Endodermal cell (in vitro differentiated cells): ENCODE data around the gene TMEM87B. TPM values are rescaled to one million over a fixed set of nuclear protein-coding genes. Genes with fewer than 3 reads are reported as not detected.

Source experiments
- DNase-seq: peaks from one replicate; pipeline ENCODE4 v3.0.0-alpha.2; 2017
- H3K27ac ChIP-seq: 2 replicates; pipeline ENCODE4 v1.5.1; 2013; ENCODE audit warnings: mild to moderate bottlenecking, low read depth, low read length, moderate library complexity
- H3K27me3 ChIP-seq: 2 replicates; pipeline ENCODE4 v1.6.1; 2013; ENCODE audit warnings: mild to moderate bottlenecking, low read length, moderate library complexity; ENCODE audit not compliant: insufficient read depth, control insufficient read depth, poor library complexity, severe bottlenecking
- H3K36me3 ChIP-seq: 2 replicates; pipeline ENCODE4 v1.7.0; 2013; ENCODE audit warnings: mild to moderate bottlenecking, low read length, moderate library complexity; ENCODE audit not compliant: control insufficient read depth, insufficient read depth
- H3K4me1 ChIP-seq: one replicate; pipeline ENCODE4 v1.7.0; 2013; ENCODE audit warnings: low read length; ENCODE audit not compliant: control insufficient read depth, insufficient read depth
- H3K4me3 ChIP-seq: 2 replicates; pipeline ENCODE4 v1.5.1; 2013; ENCODE audit warnings: mild to moderate bottlenecking, low read length, moderate library complexity
- H3K9ac ChIP-seq: 2 replicates; pipeline ENCODE4 v1.6.1; 2013; ENCODE audit warnings: mild to moderate bottlenecking, low read length, moderate library complexity; ENCODE audit not compliant: poor library complexity, severe bottlenecking; ENCODE audit errors: extremely low read depth
- H3K9me3 ChIP-seq: 2 replicates; pipeline ENCODE4 v1.6.1; 2013; ENCODE audit warnings: mild to moderate bottlenecking, low read length, moderate library complexity; ENCODE audit not compliant: control insufficient read depth
- H3K27ac Mint-ChIP-seq: 2 replicates; pipeline ENCODE4 v1.8.0; 2020; ENCODE audit warnings: mixed read lengths
- H3K27me3 Mint-ChIP-seq: 2 replicates; pipeline ENCODE4 v1.8.0; 2021; ENCODE audit warnings: mild to moderate bottlenecking, mixed read lengths; ENCODE audit not compliant: insufficient read depth
- H3K36me3 Mint-ChIP-seq: 2 replicates; pipeline ENCODE4 v1.8.0; 2020; ENCODE audit warnings: low read depth, mixed read lengths
- H3K4me1 Mint-ChIP-seq: 2 replicates; pipeline ENCODE4 v1.8.0; 2020; ENCODE audit warnings: mixed read lengths
- H3K4me3 Mint-ChIP-seq: 2 replicates; pipeline ENCODE4 v1.8.0; 2020; ENCODE audit warnings: mild to moderate bottlenecking, moderate library complexity, mixed read lengths
- H3K9me3 Mint-ChIP-seq: 2 replicates; pipeline ENCODE4 v1.8.0; 2020; ENCODE audit warnings: mild to moderate bottlenecking, mixed read lengths
- WGBS, 2 experiments: methylation state at CpG; one replicate each; pipeline versions ENCODE4 v1.1.5 to v1.1.7; 2013; ENCODE audit warnings: missing lambda C conversion rate in 2 of 2, mixed read lengths in 1 of 2; ENCODE audit not compliant: insufficient coverage in 1 of 2, insufficient read length in 1 of 2; 5-methylcytosine and 5-hydroxymethylcytosine counted together
- total RNA-seq, 2 donors: library from RNA; stranded (reverse); fragmentation: NEBNext Ultra II Directional in 1 of 2; extraction: Animal tissue kit (Norgen Biotek cat#: 25700) in 1 of 2; gene quantifications; 2 replicates in 1 of 2; 3 replicates in 1 of 2; pipeline ENCODE4 v1.2.1, GENCODE V29; 2021
- TF ChIP-seq, protein P1 (sequence below): fragments of 200-600 bp; sonication (generic); conservative IDR thresholded peaks from 2 replicates; pipeline ENCODE4 v1.5.0; 2021; ENCODE audit warnings: antibody characterized with exemption, mild to moderate bottlenecking

Gene TMEM87B
- total RNA-seq, 2 donors from 2014 or later: 20.2 to 22.3 TPM

DNA sequence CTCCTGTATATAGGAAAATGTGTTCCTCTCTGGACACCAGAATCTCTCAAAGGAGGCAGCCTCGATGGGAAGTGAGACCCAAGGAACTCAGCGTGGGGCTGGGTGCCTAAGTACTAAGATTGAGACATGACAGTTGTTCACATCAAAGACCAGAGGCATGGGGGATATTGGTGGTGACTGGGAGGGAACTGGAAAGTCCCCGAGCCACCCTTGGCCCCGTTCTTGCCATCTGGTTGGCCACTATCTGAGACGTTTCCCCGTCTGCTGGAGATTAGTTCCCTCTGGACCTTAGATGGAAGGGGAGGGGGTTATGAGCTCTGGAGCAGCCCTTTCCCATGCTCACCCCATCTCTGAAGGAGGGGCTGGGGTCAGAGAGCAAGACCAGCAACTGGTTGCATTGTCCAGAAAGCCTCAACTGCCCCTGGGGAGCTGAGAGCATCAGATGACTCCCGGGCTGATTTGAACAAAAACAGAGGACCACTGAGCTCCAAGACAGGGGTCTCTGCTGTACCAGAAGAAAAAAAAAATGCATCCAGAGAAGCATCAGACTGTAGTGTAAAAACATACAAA, 94.9 kb downstream of the TMEM87B start:
- TF ChIP-seq, protein P1, sequence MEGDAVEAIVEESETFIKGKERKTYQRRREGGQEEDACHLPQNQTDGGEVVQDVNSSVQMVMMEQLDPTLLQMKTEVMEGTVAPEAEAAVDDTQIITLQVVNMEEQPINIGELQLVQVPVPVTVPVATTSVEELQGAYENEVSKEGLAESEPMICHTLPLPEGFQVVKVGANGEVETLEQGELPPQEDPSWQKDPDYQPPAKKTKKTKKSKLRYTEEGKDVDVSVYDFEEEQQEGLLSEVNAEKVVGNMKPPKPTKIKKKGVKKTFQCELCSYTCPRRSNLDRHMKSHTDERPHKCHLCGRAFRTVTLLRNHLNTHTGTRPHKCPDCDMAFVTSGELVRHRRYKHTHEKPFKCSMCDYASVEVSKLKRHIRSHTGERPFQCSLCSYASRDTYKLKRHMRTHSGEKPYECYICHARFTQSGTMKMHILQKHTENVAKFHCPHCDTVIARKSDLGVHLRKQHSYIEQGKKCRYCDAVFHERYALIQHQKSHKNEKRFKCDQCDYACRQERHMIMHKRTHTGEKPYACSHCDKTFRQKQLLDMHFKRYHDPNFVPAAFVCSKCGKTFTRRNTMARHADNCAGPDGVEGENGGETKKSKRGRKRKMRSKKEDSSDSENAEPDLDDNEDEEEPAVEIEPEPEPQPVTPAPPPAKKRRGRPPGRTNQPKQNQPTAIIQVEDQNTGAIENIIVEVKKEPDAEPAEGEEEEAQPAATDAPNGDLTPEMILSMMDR: no peak
- Histone ChIP-seq H3K4me3 (no peak overlapping the region), H3K27me3 (no peaks in the 10 kb centered on the region), H3K27ac (no peak overlapping the region), H3K4me1 (no peaks in the 10 kb centered on the region), H3K9ac (no peak overlapping the region), H3K36me3 (no peaks in the 10 kb centered on the region), H3K9me3 (no peaks in the 10 kb centered on the region)
- WGBS, 2 experiments: 89 to 94% methylated on average over 3 to 7 of the region's 7 CpGs
- no peak overlapping the region for H3K4me3 Mint-ChIP-seq
- H3K36me3 Mint-ChIP-seq: no peaks in the 10 kb centered on the region
- no peaks in the 10 kb centered on the region for H3K4me1 Mint-ChIP-seq
- no peak for DNase-seq
- no peak overlapping the region for H3K27ac Mint-ChIP-seq
- no peaks in the 10 kb centered on the region for H3K9me3 Mint-ChIP-seq
- peaks cover 4% of the 10 kb centered on the region for H3K27me3 Mint-ChIP-seq

DNA sequence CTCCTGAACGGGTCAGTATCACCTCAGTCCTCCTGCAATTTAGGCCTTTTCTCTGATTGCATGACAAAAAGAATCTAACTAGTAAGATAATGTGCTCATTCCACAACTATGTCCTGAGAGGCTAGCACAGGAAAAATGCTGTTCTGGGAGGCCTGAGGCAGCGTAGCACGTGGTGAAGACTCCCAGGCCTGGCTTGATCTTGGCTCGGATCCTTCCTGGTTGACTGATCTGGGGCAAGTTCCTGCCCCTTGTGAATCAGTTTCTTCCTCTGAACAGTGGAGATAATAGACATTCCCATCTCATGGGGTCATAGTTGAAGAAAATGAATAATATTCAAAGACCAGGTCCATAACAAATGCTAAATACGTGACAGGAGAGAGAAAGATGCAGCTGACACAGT, 95.4 kb downstream of the TMEM87B start:
- WGBS, 2 experiments: 83 to 86% methylated on average over 4 to 5 of the region's 5 CpGs
- Histone ChIP-seq H3K9me3 (no peaks in the 10 kb centered on the region), H3K27ac (no peak overlapping the region), H3K36me3 (no peaks in the 10 kb centered on the region), H3K4me3 (no peak overlapping the region), H3K9ac (no peak overlapping the region), H3K27me3 (no peaks in the 10 kb centered on the region), H3K4me1 (no peaks in the 10 kb centered on the region)
- no peak for DNase-seq
- Mint-ChIP-seq H3K36me3 (no peaks in the 10 kb centered on the region), H3K27me3 (peaks cover 4% of the 10 kb centered on the region), H3K9me3 (no peaks in the 10 kb centered on the region), H3K4me1 (no peaks in the 10 kb centered on the region), H3K4me3 (no peak overlapping the region), H3K27ac (no peak overlapping the region)
- TF ChIP-seq, protein P1: no peak

DNA sequence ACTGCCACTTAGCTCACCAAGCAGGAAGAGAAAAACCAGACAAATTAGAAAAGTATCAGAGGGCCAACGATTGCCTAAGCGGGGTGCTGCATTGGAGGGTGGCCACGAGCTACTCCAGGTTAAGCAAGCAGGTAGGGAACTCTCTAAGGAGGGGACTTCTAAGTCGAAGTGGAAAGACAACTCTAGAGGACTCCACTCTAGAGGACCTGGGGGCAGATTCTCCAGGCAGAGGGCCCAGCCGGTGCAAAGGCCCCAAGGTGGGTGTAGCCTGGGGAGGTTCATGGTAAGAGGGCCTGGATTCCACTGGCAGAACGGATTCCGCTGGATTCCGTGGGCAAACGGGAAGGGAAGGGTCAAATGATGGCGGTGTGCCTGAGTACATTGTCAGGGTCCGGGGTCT, 95.8 kb downstream of the TMEM87B start:
- WGBS, 2 experiments: 90 to 92% methylated on average over 8 to 11 of the region's 11 CpGs
- Histone ChIP-seq H3K36me3 (no peaks in the 10 kb centered on the region), H3K27ac (no peak overlapping the region), H3K27me3 (no peaks in the 10 kb centered on the region), H3K9me3 (no peaks in the 10 kb centered on the region), H3K9ac (no peak overlapping the region), H3K4me3 (no peak overlapping the region), H3K4me1 (no peaks in the 10 kb centered on the region)
- Mint-ChIP-seq H3K27me3 (peaks cover 4% of the 10 kb centered on the region), H3K4me1 (no peaks in the 10 kb centered on the region), H3K36me3 (no peaks in the 10 kb centered on the region), H3K4me3 (no peak overlapping the region), H3K27ac (no peak overlapping the region), H3K9me3 (no peaks in the 10 kb centered on the region)
- TF ChIP-seq, protein P1: no peak
- peak; percentile 24 for DNase-seq
